ENCODE measurements around the gene FBXW7. TPM values are rescaled to one million over a fixed set of nuclear protein-coding genes. Genes with fewer than 3 reads are reported as not detected.

FBXW7 gene
- total and polyA plus RNA-seq, 12 donors, result 12.1 to 87.6 (median 66.8) TPM

GRCh38 chr4:152363904-152364303 is 172.0 kb downstream of the FBXW7 start:
- no peak for TF ChIP-seq CTCF (IDR thresholded peaks at IDR 0.05)
- Histone ChIP-seq H3K27ac (peak overlapping the region in 3 of 10 donors; percentile 17 to 37 (median 35)), H3K4me1 (peaks cover 0 to 36% (median 9%) of the 10 kb centered on the region in 9 donors), H3K4me3 (no peak overlapping the region), H3K36me3 (peaks cover 0 to 15% (median 0%) of the 10 kb centered on the region in 9 donors), H3K9me3 (peaks cover 0 to 8% (median 0%) of the 10 kb centered on the region in 11 donors), H3K27me3 (no peaks in the 10 kb centered on the region)
- no peak for DNase-seq
- intact Hi-C loops (cut with DNase I), result loop anchor here in 1 of 10 donors (10.0 kb wide), 1 partner anchor 339 kb away; no protein-coding TSS in a partner anchor
- 50 to 78% methylated on average over 2 of the region's 2 CpGs for WGBS, 2 donors
- ATAC-seq, result peak in 5 of 8 donors; percentile 57 to 77 (median 74)

GRCh38 chr4:152363086-152363485 is 172.8 kb downstream of the FBXW7 start:
- peak overlapping the region in 1 of 10 donors; percentile 35 for H3K27ac ChIP-seq
- peaks cover 0 to 15% (median 0%) of the 10 kb centered on the region in 9 donors for H3K36me3 ChIP-seq
- TF ChIP-seq CTCF (IDR thresholded peaks at IDR 0.05), result no peak
- DNase-seq, result no peak
- intact Hi-C loops (cut with DNase I), result loop anchor here in 1 of 10 donors (10.0 kb wide), 1 partner anchor 338 kb away; no protein-coding TSS in a partner anchor
- ATAC-seq, result no peak
- no peaks in the 10 kb centered on the region for H3K27me3 ChIP-seq
- H3K4me3 ChIP-seq, result no peak overlapping the region
- peaks cover 0 to 8% (median 0%) of the 10 kb centered on the region in 11 donors for H3K9me3 ChIP-seq
- peaks cover 0 to 28% (median 9%) of the 10 kb centered on the region in 9 donors for H3K4me1 ChIP-seq

- intact Hi-C loops (cut with DNase I), result loop anchor here in 1 of 10 donors (10.0 kb wide), 1 partner anchor 335 kb away; no protein-coding TSS in a partner anchor
- Histone ChIP-seq H3K27me3 (no peaks in the 10 kb centered on the region), H3K27ac (no peak overlapping the region), H3K4me3 (no peak overlapping the region), H3K9me3 (no peaks in the 10 kb centered on the region), H3K4me1 (peaks cover 0 to 49% (median 13%) of the 10 kb centered on the region in 9 donors), H3K36me3 (peaks cover 0 to 5% (median 0%) of the 10 kb centered on the region in 9 donors)
- 97 to 98% methylated on average over 1 of the region's 1 CpG for WGBS, 2 donors
- TF ChIP-seq CTCF (IDR thresholded peaks at IDR 0.05), result no peak
- ATAC-seq (no peak), DNase-seq (no peak)
Measured at GRCh38 chr4:152360045-152360410, 175.9 kb downstream of the FBXW7 start.

GRCh38 chr4:152359208-152360044 is 176.5 kb downstream of the FBXW7 start:
- TF ChIP-seq CTCF (IDR thresholded peaks at IDR 0.05), result no peak
- Histone ChIP-seq H3K4me3 (no peak overlapping the region), H3K4me1 (peaks cover 0 to 48% (median 13%) of the 10 kb centered on the region in 9 donors), H3K9me3 (no peaks in the 10 kb centered on the region), H3K27me3 (no peaks in the 10 kb centered on the region), H3K36me3 (no peaks in the 10 kb centered on the region), H3K27ac (no peak overlapping the region)
- no peak for ATAC-seq
- intact Hi-C loops (cut with DNase I), result loop anchor here in 1 of 10 donors (10.0 kb wide), 1 partner anchor 335 kb away; no protein-coding TSS in a partner anchor
- WGBS, 2 donors, result 93 to 94% methylated on average over 9 of the region's 9 CpGs
- no peak for DNase-seq
